CD14-positive monocyte (primary cell): Measurements from ENCODE around the gene IMMP2L. TPM values are rescaled to one million over a fixed set of nuclear protein-coding genes. Genes with fewer than 3 reads are reported as not detected.

Source experiments
- DNase-seq, 3 donors: peaks; one replicate each; pipeline ENCODE4 v3.0.0-alpha.2; 2011 to 2022
- H2AFZ ChIP-seq: 2 replicates; pipeline ENCODE4 v1.6.0; 2012; ENCODE audit warnings: mild to moderate bottlenecking, low read depth, low read length, inconsistent platforms; ENCODE audit not compliant: insufficient read depth, poor library complexity, severe bottlenecking
- H3K27ac ChIP-seq, 2 donors: 1 replicate in 1 of 2; 2 replicates in 1 of 2; pipeline ENCODE4 v1.5.1; 2012 to 2013; ENCODE audit warnings: low read length in 2 of 2, control low read depth in 1 of 2, inconsistent platforms in 1 of 2, low read depth in 1 of 2, mild to moderate bottlenecking in 1 of 2
- H3K27me3 ChIP-seq, 2 donors: one replicate each; pipeline versions ENCODE4 v1.6.0 to v1.6.1; 2011 to 2013; ENCODE audit warnings: low read length in 2 of 2; ENCODE audit not compliant: control insufficient read depth in 2 of 2, insufficient read depth in 2 of 2
- H3K36me3 ChIP-seq, 2 donors: replicated peaks in 1 of 2; 1 replicate in 1 of 2; 2 replicates in 1 of 2; pipeline versions ENCODE4 v1.5.1 to v1.6.1; 2012 to 2013; ENCODE audit warnings: low read length in 2 of 2, control low read depth in 1 of 2, inconsistent platforms in 1 of 2, mild to moderate bottlenecking in 1 of 2; ENCODE audit not compliant: insufficient read depth in 2 of 2, control insufficient read depth in 1 of 2
- H3K4me1 ChIP-seq, 2 donors: 1 replicate in 1 of 2; 2 replicates in 1 of 2; pipeline versions ENCODE4 v1.5.1 to v1.6.1; 2012 to 2013; ENCODE audit warnings: low read length in 2 of 2, control low read depth in 1 of 2, inconsistent platforms in 1 of 2, mild to moderate bottlenecking in 1 of 2, moderate library complexity in 1 of 2; ENCODE audit not compliant: insufficient read depth in 2 of 2, control insufficient read depth in 1 of 2
- H3K4me2 ChIP-seq: replicated peaks from 2 replicates; pipeline ENCODE3; 2012; ENCODE audit warnings: low read length, moderate library complexity, mild to moderate bottlenecking; ENCODE audit not compliant: poor library complexity, severe bottlenecking; ENCODE audit errors: extremely low read depth
- H3K4me3 ChIP-seq, 3 experiments: fragments of 200-600 bp in 1 of 3; sonication (generic) in 1 of 3; replicated peaks in 1 of 3; 1 replicate in 2 of 3; 2 replicates in 1 of 3; pipeline ENCODE4 v1.5.1; 2011 to 2013; ENCODE audit warnings: low read length in 3 of 3, mild to moderate bottlenecking in 3 of 3, control low read depth in 2 of 3, low read depth in 2 of 3, inconsistent platforms in 1 of 3, moderate library complexity in 1 of 3
- H3K79me2 ChIP-seq: 2 replicates; pipeline ENCODE4 v1.6.0; 2012; ENCODE audit warnings: mild to moderate bottlenecking, control low read depth, inconsistent platforms, low read length, moderate library complexity; ENCODE audit not compliant: insufficient read depth
- H3K9ac ChIP-seq: 2 replicates; pipeline ENCODE4 v1.6.0; 2017; ENCODE audit warnings: low read length, mild to moderate bottlenecking; ENCODE audit not compliant: insufficient read depth, poor library complexity, severe bottlenecking
- H3K9me3 ChIP-seq, 2 donors: replicated peaks in 1 of 2; 1 replicate in 1 of 2; 2 replicates in 1 of 2; pipeline versions ENCODE4 v1.5.1 to v1.6.1; 2012 to 2013; ENCODE audit warnings: low read length in 2 of 2, control low read depth in 1 of 2; ENCODE audit not compliant: control insufficient read depth in 1 of 2, insufficient read depth in 1 of 2
- H4K20me1 ChIP-seq: 2 replicates; pipeline ENCODE4 v1.6.0; 2012; ENCODE audit warnings: mild to moderate bottlenecking, low read length, control low read depth, moderate library complexity; ENCODE audit not compliant: insufficient read depth
- H3K27ac Mint-ChIP-seq, 7 donors: one replicate each; pipeline ENCODE4 v1.8.0; 2020; ENCODE audit warnings: mild to moderate bottlenecking in 7 of 7, mixed read lengths in 7 of 7, moderate library complexity in 6 of 7, inconsistent platforms in 2 of 7
- H3K27me3 Mint-ChIP-seq, 3 donors: one replicate each; pipeline ENCODE4 v1.8.0; 2021 to 2022; ENCODE audit warnings: low read depth in 3 of 3, mild to moderate bottlenecking in 3 of 3, mixed read lengths in 3 of 3, moderate library complexity in 3 of 3, inconsistent platforms in 1 of 3
- H3K36me3 Mint-ChIP-seq, 2 donors: one replicate each; pipeline ENCODE4 v1.8.0; 2020; ENCODE audit warnings: mixed read lengths in 2 of 2, inconsistent platforms in 1 of 2, mild to moderate bottlenecking in 1 of 2
- H3K4me1 Mint-ChIP-seq: one replicate; pipeline ENCODE4 v1.8.0; 2020; ENCODE audit warnings: mild to moderate bottlenecking, mixed read lengths
- H3K4me3 Mint-ChIP-seq, 2 donors: one replicate each; pipeline ENCODE4 v1.8.0; 2020; ENCODE audit warnings: mild to moderate bottlenecking in 2 of 2, mixed read lengths in 2 of 2, moderate library complexity in 1 of 2
- H3K9me3 Mint-ChIP-seq, 7 donors: one replicate each; pipeline ENCODE4 v1.8.0; 2020 to 2022; ENCODE audit warnings: mixed read lengths in 7 of 7, mild to moderate bottlenecking in 6 of 7, moderate library complexity in 6 of 7, inconsistent platforms in 2 of 7
- CTCF ChIP-seq: fragments of 200-600 bp; IDR thresholded peaks from one replicate; pipeline ENCODE4 v1.8.0; 2022; ENCODE audit warnings: antibody characterized with exemption, mild to moderate bottlenecking
- WGBS: methylation state at CpG from one replicate; pipeline ENCODE4 v1.1.5; 2013; ENCODE audit warnings: missing lambda C conversion rate; ENCODE audit not compliant: insufficient coverage; 5-methylcytosine and 5-hydroxymethylcytosine counted together
- intact Hi-C, 2 donors: fragments of 100-400 bp; cut with micrococcal nuclease; formaldehyde crosslinking; loops; one replicate each; pipeline versions ENCODE4 v1.15.0 to v1.15.1; 2023
- polyA plus RNA-seq, 3 donors: library from polyadenylated mRNA; depleted of rRNA in 1 of 3; unstranded in 2 of 3; stranded (reverse) in 1 of 3; fragments of 300-500 nt in 2 of 3; fragments of >200 nt in 1 of 3; fragmentation: Illumina TruSeq in 2 of 3; gene quantifications; 1 replicate in 2 of 3; 2 replicates in 1 of 3; pipeline ENCODE4 v1.2.3, GENCODE V29; 2012 to 2021

Gene IMMP2L
- polyA plus RNA-seq, 3 donors = 1.9 to 6.4 (median 6.2) TPM

GRCh38 chr7:111014079-111014478 is 548.2 kb downstream of the IMMP2L start:
- Histone ChIP-seq H3K9me3 (no peaks in the 10 kb centered on the region), H3K4me2 (no peak overlapping the region), H2AFZ (no peak overlapping the region), H4K20me1 (no peaks in the 10 kb centered on the region), H3K27ac (no peak overlapping the region), H3K4me1 (peaks cover 13% of the 10 kb centered on the region in 2 donors), H3K4me3 (no peak overlapping the region), H3K27me3 (no peaks in the 10 kb centered on the region), H3K36me3 (no peaks in the 10 kb centered on the region), H3K79me2 (no peaks in the 10 kb centered on the region), H3K9ac (no peak overlapping the region)
- 93% methylated on average over 5 of the region's 6 CpGs for WGBS
- TF ChIP-seq CTCF = no peak
- no peak for DNase-seq
- Mint-ChIP-seq H3K27ac (no peak overlapping the region), H3K27me3 (peaks cover 0 to 2% (median 0%) of the 10 kb centered on the region in 3 donors), H3K4me1 (peaks cover 14% of the 10 kb centered on the region), H3K9me3 (no peaks in the 10 kb centered on the region), H3K36me3 (no peaks in the 10 kb centered on the region), H3K4me3 (no peak overlapping the region)
- intact Hi-C loops = no loop called here

GRCh38 chr7:111012799-111013675 is 549.3 kb downstream of the IMMP2L start:
- H3K9me3 ChIP-seq = no peaks in the 10 kb centered on the region
- H3K27me3 Mint-ChIP-seq = no peaks in the 10 kb centered on the region
- 17% methylated on average over 1 of the region's 5 CpGs for WGBS
- H2AFZ ChIP-seq = no peak overlapping the region
- intact Hi-C loops = no loop called here
- H3K4me3 Mint-ChIP-seq = peak overlapping the region in 1 of 2 donors; percentile 56
- no peak for TF ChIP-seq CTCF
- H3K4me3 ChIP-seq = no peak overlapping the region
- no peaks in the 10 kb centered on the region for H3K9me3 Mint-ChIP-seq
- no peaks in the 10 kb centered on the region for H3K36me3 ChIP-seq
- peaks cover 13% of the 10 kb centered on the region in 2 donors for H3K4me1 ChIP-seq
- H3K4me1 Mint-ChIP-seq = peaks cover 14% of the 10 kb centered on the region
- peak overlapping the region; percentile 16 for H3K4me2 ChIP-seq
- no peak overlapping the region for H3K27ac ChIP-seq
- H3K9ac ChIP-seq = no peak overlapping the region
- H3K27ac Mint-ChIP-seq = peak overlapping the region in 2 of 7 donors; percentile 3 to 25
- H3K79me2 ChIP-seq = no peaks in the 10 kb centered on the region
- DNase-seq = no peak
- no peaks in the 10 kb centered on the region for H3K27me3 ChIP-seq
- H4K20me1 ChIP-seq = no peaks in the 10 kb centered on the region
- H3K36me3 Mint-ChIP-seq = no peaks in the 10 kb centered on the region
